Activated T-helper 2 cell treated with anti-CD3 and anti-CD28 coated beads, Interferon-gamma antibody, Interleukin-2, Interleukin-4, amounts not matched to agents 10 μg/mL and 5 μg/mL and 100 μg/mL, durations not matched to agents 14 hours and 24 hours and 36 hours (primary cell): ENCODE results near the gene SYNGR3. TPM values are rescaled to one million over a fixed set of nuclear protein-coding genes. Genes with fewer than 3 reads are reported as not detected.

Experiments used
- DNase-seq: peaks from one replicate; pipeline ENCODE4 v3.0.0; 2021; ENCODE audit warnings: low spot score
- H3K27ac Mint-ChIP-seq: one replicate; pipeline ENCODE4 v1.8.0; 2021; ENCODE audit warnings: mixed read lengths
- H3K27me3 Mint-ChIP-seq: one replicate; pipeline ENCODE4 v1.8.0; 2021; ENCODE audit warnings: low read depth, mixed read lengths
- H3K36me3 Mint-ChIP-seq: one replicate; pipeline ENCODE4 v1.8.0; 2021; ENCODE audit warnings: low read depth, mixed read lengths
- H3K4me1 Mint-ChIP-seq: one replicate; pipeline ENCODE4 v1.8.0; 2021; ENCODE audit warnings: low read depth, mixed read lengths
- H3K4me3 Mint-ChIP-seq: one replicate; pipeline ENCODE4 v1.8.0; 2021; ENCODE audit warnings: low read depth, mild to moderate bottlenecking, moderate library complexity, mixed read lengths
- H3K9me3 Mint-ChIP-seq: one replicate; pipeline ENCODE4 v1.8.0; 2021; ENCODE audit warnings: mixed read lengths
- intact Hi-C: fragments of 100-400 bp; cut with micrococcal nuclease; formaldehyde crosslinking; loops from one replicate; pipeline ENCODE4 v1.15.1; 2023
- total RNA-seq: library from RNA; stranded (reverse); gene quantifications from 2 replicates; pipeline ENCODE4 v1.2.3, GENCODE V29; 2022

SYNGR3 gene
- 21.1 and 21.3 TPM in 2 replicates for total RNA-seq

- H3K27me3 Mint-ChIP-seq, result peaks cover 10% of the 10 kb centered on the region
- peaks cover 8% of the 10 kb centered on the region for H3K4me1 Mint-ChIP-seq
- DNase-seq, result no peak
- peak within 1 kb of the TSS; percentile 76 for H3K27ac Mint-ChIP-seq
- intact Hi-C loops, result loop anchor here (2.0 kb wide), 1 partner anchor 25 kb away; the partner anchor contains the start of gene RPS2
- H3K36me3 Mint-ChIP-seq, result peaks cover 29% of the 10 kb centered on the region
- no peaks in the 10 kb centered on the region for H3K9me3 Mint-ChIP-seq
- peak within 1 kb of the TSS; percentile 77 for H3K4me3 Mint-ChIP-seq
Observed at GRCh38 chr16:1989209-1990100, at the start of gene SYNGR3. SYNGR3 (plus strand) TSS chr16:1989970; CDS start chr16:1990103, 133 bp downstream.

GRCh38 chr16:1940273-1941161 lies 49.3 kb upstream of the SYNGR3 start:
- peaks cover 15% of the 10 kb centered on the region for H3K4me1 Mint-ChIP-seq
- H3K36me3 Mint-ChIP-seq, result peaks cover 11% of the 10 kb centered on the region
- H3K27ac Mint-ChIP-seq, result no peak overlapping the region
- H3K27me3 Mint-ChIP-seq, result no peaks in the 10 kb centered on the region
- no peak for DNase-seq
- intact Hi-C loops, result loop anchor here (5.0 kb wide), 2 partner anchors 83 to 202 kb away; no protein-coding TSS in a partner anchor
- no peaks in the 10 kb centered on the region for H3K9me3 Mint-ChIP-seq
- H3K4me3 Mint-ChIP-seq, result peak overlapping the region; percentile 21

- H3K9me3 Mint-ChIP-seq, result no peaks in the 10 kb centered on the region
- peaks cover 11% of the 10 kb centered on the region for H3K36me3 Mint-ChIP-seq
- intact Hi-C loops, result loop anchor here (5.0 kb wide), 2 partner anchors 84 to 201 kb away; no protein-coding TSS in a partner anchor
- H3K27me3 Mint-ChIP-seq, result no peaks in the 10 kb centered on the region
- no peak overlapping the region for H3K27ac Mint-ChIP-seq
- peak overlapping the region; percentile 90 for H3K4me3 Mint-ChIP-seq
- H3K4me1 Mint-ChIP-seq, result peaks cover 15% of the 10 kb centered on the region
- DNase-seq, result no peak
Observed at GRCh38 chr16:1941162-1942046, 48.4 kb upstream of the SYNGR3 start.

GRCh38 chr16:1942047-1942809 lies 47.5 kb upstream of the SYNGR3 start:
- DNase-seq, result no peak
- intact Hi-C loops, result loop anchor here (5.0 kb wide), 2 partner anchors 85 to 200 kb away; no protein-coding TSS in a partner anchor
- Mint-ChIP-seq H3K27me3 (no peaks in the 10 kb centered on the region), H3K27ac (peak overlapping the region; percentile 82), H3K36me3 (peaks cover 11% of the 10 kb centered on the region), H3K4me3 (peak overlapping the region; percentile 90), H3K9me3 (no peaks in the 10 kb centered on the region), H3K4me1 (peaks cover 15% of the 10 kb centered on the region)

- peak; percentile 99 for DNase-seq
- Mint-ChIP-seq H3K9me3 (no peaks in the 10 kb centered on the region), H3K36me3 (peaks cover 9% of the 10 kb centered on the region), H3K27me3 (no peaks in the 10 kb centered on the region), H3K27ac (peak within 1 kb of the TSS; percentile 82), H3K4me3 (peak within 1 kb of the TSS; percentile 90), H3K4me1 (peaks cover 15% of the 10 kb centered on the region)
- intact Hi-C loops, result loop anchor here (1.0 to 5.0 kb wide), 3 partner anchors 16 to 199 kb away; partner anchors contain the start of gene NDUFB10
Observed at GRCh38 chr16:1942810-1943726, 46.7 kb upstream of the SYNGR3 start, which contains the start of gene MSRB1. MSRB1 (minus strand) TSS chr16:1943199; CDS start chr16:1943156, 43 bp downstream.

GRCh38 chr16:1944612-1945199 lies 45.1 kb upstream of the SYNGR3 start:
- Mint-ChIP-seq H3K36me3 (no peaks in the 10 kb centered on the region), H3K4me3 (peak overlapping the region; percentile 57), H3K27ac (peak overlapping the region; percentile 40), H3K4me1 (peaks cover 15% of the 10 kb centered on the region), H3K27me3 (no peaks in the 10 kb centered on the region), H3K9me3 (no peaks in the 10 kb centered on the region)
- no peak for DNase-seq
- intact Hi-C loops, result loop anchor here (5.0 kb wide), 2 partner anchors 87 to 198 kb away; no protein-coding TSS in a partner anchor

GRCh38 chr16:1945559-1946391 lies 44.0 kb upstream of the SYNGR3 start:
- Mint-ChIP-seq H3K27me3 (no peaks in the 10 kb centered on the region), H3K36me3 (no peaks in the 10 kb centered on the region), H3K27ac (no peak overlapping the region), H3K4me1 (peaks cover 15% of the 10 kb centered on the region), H3K9me3 (no peaks in the 10 kb centered on the region), H3K4me3 (no peak overlapping the region)
- DNase-seq, result no peak
- intact Hi-C loops, result no loop called here

- H3K27ac Mint-ChIP-seq, result no peak overlapping the region
- intact Hi-C loops, result no loop called here
- no peaks in the 10 kb centered on the region for H3K27me3 Mint-ChIP-seq
- DNase-seq, result no peak
- H3K4me1 Mint-ChIP-seq, result peaks cover 13% of the 10 kb centered on the region
- no peaks in the 10 kb centered on the region for H3K9me3 Mint-ChIP-seq
- no peaks in the 10 kb centered on the region for H3K36me3 Mint-ChIP-seq
- H3K4me3 Mint-ChIP-seq, result no peak overlapping the region
Observed at GRCh38 chr16:1946495-1947368, 43.0 kb upstream of the SYNGR3 start.

- H3K4me1 Mint-ChIP-seq, result peaks cover 9% of the 10 kb centered on the region
- intact Hi-C loops, result no loop called here
- DNase-seq, result no peak
- H3K4me3 Mint-ChIP-seq, result no peak overlapping the region
- no peaks in the 10 kb centered on the region for H3K9me3 Mint-ChIP-seq
- no peaks in the 10 kb centered on the region for H3K36me3 Mint-ChIP-seq
- H3K27ac Mint-ChIP-seq, result no peak overlapping the region
- H3K27me3 Mint-ChIP-seq, result no peaks in the 10 kb centered on the region
Observed at GRCh38 chr16:1947369-1947670, 42.5 kb upstream of the SYNGR3 start.
